ENCODE data around the gene ZFPM1.

Gene ZFPM1

GRCh38 chr16:88418869-88419268 is 34.2 kb upstream of the ZFPM1 start:
- DNase-seq, result no peak

- DNase-seq, result no peak
Observed at GRCh38 chr16:88419790-88420189, 33.3 kb upstream of the ZFPM1 start.

GRCh38 chr16:88420496-88420895 is 32.6 kb upstream of the ZFPM1 start:
- no peak for DNase-seq

DNA sequence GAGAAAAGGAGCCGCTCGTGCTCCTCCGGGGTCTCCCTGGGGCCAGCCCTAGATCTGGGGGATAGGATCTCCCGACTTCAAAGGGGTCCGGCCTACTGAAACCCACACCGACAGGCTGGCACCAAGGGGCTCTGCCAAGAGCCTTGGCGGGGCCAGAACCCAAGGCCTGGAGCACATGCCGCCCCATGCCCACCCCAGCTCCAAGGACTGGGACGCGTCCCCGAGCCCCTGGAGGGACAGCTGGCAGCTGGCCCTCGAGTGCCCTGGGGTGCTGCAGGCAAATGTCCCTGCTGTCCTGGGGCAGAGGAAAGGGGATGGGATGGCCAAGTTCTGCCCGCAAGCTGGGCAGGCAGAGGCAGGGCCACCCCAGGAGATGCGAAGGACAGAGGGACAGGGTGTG is 31.8 kb upstream of the ZFPM1 start:
- DNase-seq, result no peak

- no peak for DNase-seq
Observed at GRCh38 chr16:88421871-88422433, 31.1 kb upstream of the ZFPM1 start.

DNA sequence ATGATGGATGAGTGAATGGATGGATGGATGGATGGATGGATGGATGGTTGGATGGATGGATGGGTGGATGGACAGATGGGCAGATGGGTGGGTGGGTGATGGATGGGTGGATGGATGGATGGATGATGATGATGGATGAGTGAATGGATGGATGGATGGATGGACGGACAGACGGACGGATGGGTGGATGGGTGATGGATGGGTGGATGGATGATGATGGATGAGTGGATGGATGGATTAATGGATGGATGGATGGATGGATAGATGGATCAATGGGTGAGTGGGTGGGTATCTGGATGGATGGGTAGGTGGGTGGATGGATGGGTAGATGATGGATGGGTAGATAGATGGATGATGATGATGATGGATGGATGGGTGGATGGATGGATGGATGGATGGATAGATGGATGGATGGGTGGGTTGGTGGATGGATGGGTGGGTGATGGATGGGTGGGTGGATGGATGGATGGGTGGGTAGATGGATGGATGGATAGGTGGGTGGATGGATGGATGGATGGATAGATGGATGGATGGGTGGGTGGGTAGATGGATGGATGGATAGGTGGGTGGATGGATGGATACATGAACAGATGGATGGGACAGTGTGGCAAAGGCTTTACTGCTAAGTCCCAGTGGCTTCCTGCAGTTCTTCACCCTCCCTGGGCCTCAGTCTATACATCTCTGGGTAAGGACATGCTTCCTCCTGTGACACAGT is 30.2 kb upstream of the ZFPM1 start:
- no peak for DNase-seq

DNA sequence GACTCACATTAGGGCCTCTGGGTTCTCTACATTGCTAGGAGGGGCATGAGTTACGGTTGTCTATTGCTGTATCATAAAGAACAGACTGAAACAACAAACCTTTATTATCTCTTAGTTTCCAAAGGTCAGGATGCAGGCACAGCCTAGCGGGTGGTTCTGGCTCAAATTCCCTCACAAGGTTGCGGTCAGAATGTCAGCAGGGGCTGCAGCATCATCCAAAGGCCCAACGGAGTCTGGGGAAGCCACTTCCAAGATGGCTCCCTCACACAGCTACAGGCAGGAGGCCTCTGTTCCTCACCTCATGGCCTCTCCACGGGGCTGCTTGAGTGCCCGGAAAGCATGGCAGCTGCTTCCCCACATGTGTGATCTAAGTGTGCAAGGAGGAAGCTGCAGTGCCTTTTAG is 29.6 kb upstream of the ZFPM1 start:
- no peak for DNase-seq

- DNase-seq, result no peak
Observed at GRCh38 chr16:88424587-88425235, 28.4 kb upstream of the ZFPM1 start.

DNA sequence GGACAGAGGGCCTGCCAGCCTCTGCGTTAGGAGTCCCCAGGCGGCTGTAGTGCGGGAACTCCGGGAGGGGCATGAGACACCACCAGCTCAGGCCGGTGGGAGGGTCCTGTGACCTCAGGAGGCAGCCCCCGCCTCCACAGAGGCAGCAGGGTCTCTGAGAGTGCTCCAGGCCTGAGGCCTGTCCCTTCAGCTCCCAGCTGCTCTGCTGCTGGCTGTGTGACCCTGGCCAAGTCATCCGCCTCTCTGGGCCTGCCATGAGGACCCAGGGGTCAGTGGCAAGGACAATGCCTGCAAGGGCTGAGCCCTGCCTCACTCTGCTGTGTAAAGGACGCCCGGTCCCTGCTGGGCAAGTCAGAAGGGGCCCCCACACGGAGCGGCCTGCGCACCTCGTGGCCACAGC is 27.1 kb upstream of the ZFPM1 start:
- no peak for DNase-seq

DNA sequence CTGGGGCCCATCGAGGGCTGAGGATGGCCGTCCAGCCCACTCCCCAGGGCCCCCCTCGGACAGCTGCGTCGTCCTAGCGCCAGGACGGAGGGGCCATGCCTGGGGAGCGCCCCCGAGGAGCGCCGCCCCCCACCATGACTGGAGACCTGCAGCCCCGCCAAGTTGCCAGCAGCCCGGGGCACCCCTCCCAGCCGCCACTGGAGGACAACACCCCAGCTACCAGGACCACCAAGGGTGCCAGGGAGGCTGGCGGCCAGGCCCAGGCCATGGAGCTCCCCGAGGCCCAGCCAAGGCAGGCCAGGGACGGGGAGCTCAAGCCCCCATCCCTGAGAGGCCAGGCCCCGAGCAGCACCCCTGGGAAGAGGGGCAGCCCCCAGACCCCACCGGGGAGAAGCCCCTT is 25.7 kb upstream of the ZFPM1 start:
- DNase-seq, result no peak

GRCh38 chr16:88428156-88428555 is 24.9 kb upstream of the ZFPM1 start:
- no peak for DNase-seq

DNA sequence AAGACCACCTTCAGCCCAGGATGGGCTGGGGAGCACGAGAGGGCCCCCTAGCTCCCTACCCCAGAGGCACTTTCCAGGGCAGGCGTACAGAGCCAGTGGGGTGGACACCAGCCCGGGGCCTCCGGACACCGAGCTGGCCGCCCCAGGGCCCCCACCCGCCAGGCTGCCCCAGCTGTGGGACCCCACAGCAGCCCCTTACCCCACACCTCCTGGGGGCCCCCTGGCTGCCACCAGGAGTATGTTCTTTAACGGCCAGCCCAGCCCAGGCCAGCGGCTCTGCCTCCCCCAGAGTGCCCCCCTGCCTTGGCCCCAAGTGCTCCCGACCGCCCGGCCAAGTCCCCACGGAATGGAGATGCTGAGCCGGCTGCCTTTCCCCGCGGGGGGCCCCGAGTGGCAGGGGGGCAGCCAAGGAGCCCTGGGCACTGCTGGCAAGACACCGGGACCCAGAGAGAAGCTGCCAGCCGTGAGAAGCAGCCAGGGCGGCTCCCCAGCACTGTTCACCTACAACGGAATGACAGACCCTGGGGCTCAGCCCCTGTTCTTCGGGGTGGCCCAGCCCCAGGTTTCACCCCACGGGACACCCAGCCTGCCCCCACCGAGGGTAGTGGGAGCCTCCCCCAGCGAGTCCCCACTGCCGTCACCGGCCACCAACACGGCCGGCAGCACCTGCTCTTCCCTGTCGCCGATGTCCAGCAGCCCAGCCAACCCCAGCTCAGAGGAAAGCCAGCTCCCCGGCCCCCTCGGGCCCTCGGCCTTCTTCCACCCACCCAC is 24.3 kb upstream of the ZFPM1 start:
- DNase-seq, result no peak

DNA sequence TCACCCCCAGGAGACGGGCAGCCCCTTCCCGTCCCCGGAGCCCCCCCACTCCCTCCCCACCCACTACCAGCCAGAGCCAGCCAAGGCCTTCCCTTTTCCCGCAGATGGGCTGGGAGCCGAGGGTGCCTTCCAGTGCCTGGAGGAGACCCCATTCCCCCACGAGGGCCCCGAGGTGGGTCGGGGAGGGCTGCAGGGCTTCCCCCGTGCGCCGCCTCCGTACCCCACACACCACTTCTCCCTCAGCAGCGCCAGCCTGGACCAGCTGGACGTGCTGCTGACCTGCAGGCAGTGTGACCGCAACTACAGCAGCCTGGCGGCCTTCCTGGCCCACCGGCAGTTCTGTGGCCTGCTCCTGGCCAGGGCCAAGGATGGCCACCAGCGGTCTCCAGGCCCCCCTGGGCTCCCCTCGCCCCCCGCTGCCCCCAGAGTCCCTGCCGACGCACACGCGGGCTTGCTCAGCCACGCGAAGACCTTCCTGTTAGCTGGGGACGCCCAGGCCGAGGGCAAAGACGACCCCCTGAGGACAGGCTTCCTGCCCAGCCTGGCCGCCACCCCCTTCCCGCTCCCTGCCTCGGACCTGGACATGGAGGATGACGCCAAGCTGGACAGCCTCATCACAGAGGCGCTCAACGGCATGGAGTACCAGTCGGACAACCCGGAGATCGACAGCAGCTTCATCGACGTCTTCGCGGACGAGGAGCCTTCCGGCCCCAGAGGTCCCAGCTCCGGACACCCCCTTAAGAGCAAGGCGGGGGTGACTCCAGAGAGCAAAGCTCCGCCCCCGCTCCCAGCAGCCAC is 23.5 kb upstream of the ZFPM1 start:
- no peak for DNase-seq

DNA sequence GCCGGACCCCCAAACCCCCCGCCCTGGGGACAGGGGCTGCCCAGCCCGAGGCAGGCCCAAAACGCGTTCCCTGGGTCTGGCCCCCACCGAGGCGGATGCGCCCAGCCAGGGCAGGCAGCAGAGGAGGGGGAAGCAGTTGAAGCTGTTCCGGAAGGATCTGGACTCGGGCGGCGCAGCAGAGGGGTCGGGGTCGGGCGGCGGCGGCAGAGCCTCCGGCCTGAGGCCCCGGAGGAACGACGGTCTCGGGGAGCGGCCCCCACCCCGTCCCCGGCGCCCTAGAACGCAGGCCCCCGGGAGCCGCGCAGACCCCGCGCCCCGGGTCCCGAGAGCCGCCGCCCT is 22.9 kb upstream of the ZFPM1 start:
- DNase-seq, result no peak

DNA sequence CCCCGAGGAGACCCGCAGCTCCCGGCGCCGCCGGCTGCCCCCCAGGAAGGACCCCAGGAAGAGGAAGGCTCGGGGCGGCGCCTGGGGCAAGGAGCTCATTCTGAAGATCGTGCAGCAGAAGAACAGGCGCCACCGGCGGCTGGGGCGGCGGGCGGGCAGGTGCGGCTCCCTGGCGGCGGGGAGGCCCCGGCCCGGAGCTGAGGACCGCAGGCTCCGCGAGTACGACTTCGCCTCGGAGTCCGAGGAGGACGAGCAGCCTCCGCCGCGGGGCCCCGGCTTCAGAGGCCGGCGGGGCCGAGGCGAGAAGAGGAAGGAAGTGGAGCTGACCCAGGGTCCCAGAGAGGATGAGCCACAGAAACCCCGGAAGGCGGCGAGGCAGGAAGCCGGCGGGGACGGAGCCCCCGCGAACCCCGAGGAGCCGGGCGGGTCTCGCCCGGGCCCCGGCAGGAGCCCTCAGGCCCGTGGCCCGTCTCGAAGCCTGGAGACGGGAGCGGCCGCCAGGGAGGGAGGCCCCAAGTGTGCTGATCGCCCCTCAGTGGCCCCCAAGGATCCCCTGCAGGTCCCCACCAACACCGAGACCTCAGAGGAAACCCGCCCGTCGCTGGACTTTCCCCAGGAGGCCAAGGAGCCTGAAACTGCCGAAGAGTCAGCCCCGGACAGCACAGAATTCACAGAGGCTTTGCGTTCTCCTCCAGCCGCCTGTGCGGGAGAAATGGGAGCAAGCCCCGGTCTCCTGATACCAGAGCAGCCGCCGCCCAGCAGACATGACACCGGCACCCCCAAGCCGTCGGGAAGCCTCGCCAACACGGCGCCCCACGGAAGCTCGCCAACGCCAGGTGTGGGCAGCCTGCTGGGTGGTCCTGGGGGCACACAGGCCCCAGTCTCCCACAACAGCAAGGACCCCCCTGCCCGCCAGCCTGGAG is 22.3 kb upstream of the ZFPM1 start:
- no peak for DNase-seq

DNA sequence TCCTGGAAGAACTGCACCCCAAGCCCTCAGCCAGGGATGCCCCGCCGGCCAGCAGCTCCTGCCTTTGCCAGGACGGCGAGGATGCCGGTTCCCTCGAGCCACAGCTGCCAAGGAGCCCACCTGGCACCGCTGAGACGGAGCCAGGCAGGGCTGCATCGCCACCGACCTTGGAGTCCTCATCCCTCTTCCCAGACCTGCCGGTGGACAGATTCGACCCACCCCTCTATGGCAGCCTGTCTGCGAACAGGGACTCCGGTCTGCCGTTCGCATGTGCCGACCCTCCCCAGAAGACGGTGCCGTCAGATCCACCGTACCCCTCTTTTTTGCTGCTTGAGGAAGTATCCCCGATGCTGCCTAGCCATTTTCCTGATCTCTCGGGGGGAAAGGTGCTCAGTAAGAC is 21.4 kb upstream of the ZFPM1 start:
- DNase-seq, result no peak

DNA sequence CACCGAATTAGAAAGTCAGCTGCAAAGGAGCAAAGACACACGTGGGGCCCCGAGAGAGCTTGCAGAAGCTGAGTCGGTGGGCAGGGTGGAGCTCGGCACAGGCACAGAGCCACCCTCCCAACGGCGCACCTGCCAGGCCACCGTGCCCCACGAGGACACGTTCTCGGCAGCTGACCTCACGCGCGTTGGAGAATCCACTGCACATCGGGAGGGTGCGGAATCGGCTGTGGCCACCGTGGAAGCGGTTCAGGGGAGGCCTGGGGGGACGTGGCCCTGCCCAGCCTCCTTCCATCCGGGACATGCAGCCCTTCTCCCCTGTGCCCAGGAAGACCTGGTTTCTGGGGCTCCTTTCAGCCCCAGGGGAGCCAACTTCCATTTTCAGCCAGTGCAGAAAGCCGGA is 20.9 kb upstream of the ZFPM1 start:
- DNase-seq, result no peak

DNA sequence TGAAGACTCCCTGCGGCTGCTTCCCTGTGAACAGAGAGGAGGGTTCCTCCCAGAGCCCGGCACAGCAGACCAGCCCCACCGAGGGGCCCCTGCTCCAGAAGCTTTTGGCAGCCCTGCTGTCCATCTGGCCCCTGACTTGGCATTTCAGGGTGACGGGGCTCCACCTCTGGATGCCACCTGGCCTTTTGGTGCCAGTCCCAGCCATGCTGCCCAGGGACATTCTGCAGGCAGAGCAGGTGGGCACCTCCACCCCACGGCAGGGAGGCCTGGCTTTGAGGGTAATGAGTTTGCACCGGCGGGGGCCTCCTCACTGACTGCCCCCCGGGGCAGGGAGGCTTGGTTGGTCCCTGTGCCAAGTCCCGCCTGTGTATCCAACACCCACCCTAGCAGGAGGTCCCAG is 20.3 kb upstream of the ZFPM1 start:
- no peak for DNase-seq

- DNase-seq, result no peak
Observed at GRCh38 chr16:88433632-88434352, 19.3 kb upstream of the ZFPM1 start.

- DNase-seq, result no peak
Observed at GRCh38 chr16:88434353-88434690, 18.8 kb upstream of the ZFPM1 start.

DNA sequence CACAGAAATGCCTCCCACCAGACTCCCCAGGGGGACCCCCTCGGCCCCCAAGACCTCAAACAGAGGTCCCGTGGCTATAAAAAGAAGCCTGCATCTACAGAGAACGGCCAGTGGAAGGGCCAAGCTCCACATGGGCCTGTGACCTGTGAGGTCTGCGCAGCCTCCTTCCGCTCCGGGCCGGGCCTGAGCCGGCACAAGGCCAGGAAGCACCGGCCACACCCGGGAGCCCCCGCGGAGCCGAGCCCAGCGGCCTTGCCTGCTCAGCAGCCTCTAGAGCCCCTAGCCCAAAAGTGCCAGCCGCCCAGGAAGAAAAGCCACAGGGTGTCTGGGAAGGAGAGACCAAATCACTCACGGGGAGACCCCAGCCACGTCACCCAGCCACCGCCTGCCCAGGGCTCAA is 18.3 kb upstream of the ZFPM1 start:
- DNase-seq, result no peak
